Neural crest cell (in vitro differentiated cells): ENCODE data around the gene ST7. TPM values are rescaled to one million over a fixed set of nuclear protein-coding genes. Genes with fewer than 3 reads are reported as not detected.

Experiments used
- DNase-seq: peaks from one replicate; pipeline ENCODE4 v3.0.0; 2021; ENCODE audit warnings: low read depth, mixed read lengths, low spot score
- H3K27ac Mint-ChIP-seq: one replicate; pipeline ENCODE4 v1.8.0; 2021; ENCODE audit warnings: mild to moderate bottlenecking, mixed read lengths; ENCODE audit not compliant: unreplicated experiment
- H3K27me3 Mint-ChIP-seq: 2 replicates; pipeline ENCODE4 v1.8.0; 2021; ENCODE audit warnings: low read depth, mild to moderate bottlenecking, mixed read lengths
- H3K36me3 Mint-ChIP-seq: 2 replicates; pipeline ENCODE4 v1.8.0; 2021; ENCODE audit warnings: low read depth, mild to moderate bottlenecking, mixed read lengths
- H3K4me1 Mint-ChIP-seq: 2 replicates; pipeline ENCODE4 v1.8.0; 2021; ENCODE audit warnings: mixed read lengths
- H3K4me3 Mint-ChIP-seq: one replicate; pipeline ENCODE4 v1.8.0; 2021; ENCODE audit warnings: mild to moderate bottlenecking, mixed read lengths
- H3K9me3 Mint-ChIP-seq: 2 replicates; pipeline ENCODE4 v1.8.0; 2021; ENCODE audit warnings: mixed read lengths
- total RNA-seq: library from RNA; stranded (reverse); gene quantifications from 2 replicates; pipeline ENCODE4 v1.2.1, GENCODE V29; 2021
- TF ChIP-seq, protein P1 (sequence below): fragments of 200-600 bp; sonication (generic); conservative IDR thresholded peaks from 2 replicates; pipeline ENCODE4 v1.5.0; 2021; ENCODE audit warnings: antibody characterized with exemption, mild to moderate bottlenecking

The ST7 gene
- total RNA-seq, 1 donor from 2014 or later: 22.4 TPM

DNA sequence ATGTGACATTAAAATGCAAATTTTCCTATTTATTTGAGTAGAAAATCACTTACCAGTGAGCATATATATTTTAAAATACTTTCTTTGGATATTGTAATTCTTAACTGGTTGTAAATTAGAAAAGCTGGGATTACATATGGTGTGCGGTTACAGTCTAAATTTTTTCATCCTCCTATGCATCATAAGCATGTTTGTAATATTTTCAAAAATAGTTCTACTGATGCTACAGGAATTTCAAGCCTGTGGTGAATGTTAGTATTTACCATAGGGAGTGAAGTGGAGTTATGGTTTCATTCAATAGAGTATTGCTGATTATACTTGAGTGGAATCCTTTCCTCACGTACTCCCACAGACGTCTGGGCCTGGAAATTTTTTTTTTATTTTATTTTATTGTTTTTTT is 34.6 kb upstream of the ST7 start:
- Mint-ChIP-seq H3K27me3 (no peaks in the 10 kb centered on the region), H3K4me3 (no peak overlapping the region), H3K36me3 (peaks cover 23% of the 10 kb centered on the region), H3K27ac (no peak overlapping the region), H3K4me1 (no peaks in the 10 kb centered on the region), H3K9me3 (no peaks in the 10 kb centered on the region)
- no peak for DNase-seq
- TF ChIP-seq, protein P1, sequence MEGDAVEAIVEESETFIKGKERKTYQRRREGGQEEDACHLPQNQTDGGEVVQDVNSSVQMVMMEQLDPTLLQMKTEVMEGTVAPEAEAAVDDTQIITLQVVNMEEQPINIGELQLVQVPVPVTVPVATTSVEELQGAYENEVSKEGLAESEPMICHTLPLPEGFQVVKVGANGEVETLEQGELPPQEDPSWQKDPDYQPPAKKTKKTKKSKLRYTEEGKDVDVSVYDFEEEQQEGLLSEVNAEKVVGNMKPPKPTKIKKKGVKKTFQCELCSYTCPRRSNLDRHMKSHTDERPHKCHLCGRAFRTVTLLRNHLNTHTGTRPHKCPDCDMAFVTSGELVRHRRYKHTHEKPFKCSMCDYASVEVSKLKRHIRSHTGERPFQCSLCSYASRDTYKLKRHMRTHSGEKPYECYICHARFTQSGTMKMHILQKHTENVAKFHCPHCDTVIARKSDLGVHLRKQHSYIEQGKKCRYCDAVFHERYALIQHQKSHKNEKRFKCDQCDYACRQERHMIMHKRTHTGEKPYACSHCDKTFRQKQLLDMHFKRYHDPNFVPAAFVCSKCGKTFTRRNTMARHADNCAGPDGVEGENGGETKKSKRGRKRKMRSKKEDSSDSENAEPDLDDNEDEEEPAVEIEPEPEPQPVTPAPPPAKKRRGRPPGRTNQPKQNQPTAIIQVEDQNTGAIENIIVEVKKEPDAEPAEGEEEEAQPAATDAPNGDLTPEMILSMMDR: no peak

GRCh38 chr7:116920359-116920758 is 32.9 kb upstream of the ST7 start:
- TF ChIP-seq, protein P1: no peak
- H3K4me1 Mint-ChIP-seq: no peaks in the 10 kb centered on the region
- no peak overlapping the region for H3K27ac Mint-ChIP-seq
- peaks cover 23% of the 10 kb centered on the region for H3K36me3 Mint-ChIP-seq
- H3K4me3 Mint-ChIP-seq: no peak overlapping the region
- H3K9me3 Mint-ChIP-seq: no peaks in the 10 kb centered on the region
- no peaks in the 10 kb centered on the region for H3K27me3 Mint-ChIP-seq
- no peak for DNase-seq

GRCh38 chr7:116922545-116922944 is 30.8 kb upstream of the ST7 start:
- Mint-ChIP-seq H3K9me3 (no peaks in the 10 kb centered on the region), H3K4me3 (no peak overlapping the region), H3K27ac (no peak overlapping the region), H3K4me1 (no peaks in the 10 kb centered on the region), H3K27me3 (no peaks in the 10 kb centered on the region), H3K36me3 (peaks cover 18% of the 10 kb centered on the region)
- DNase-seq: no peak
- TF ChIP-seq, protein P1: no peak

DNA sequence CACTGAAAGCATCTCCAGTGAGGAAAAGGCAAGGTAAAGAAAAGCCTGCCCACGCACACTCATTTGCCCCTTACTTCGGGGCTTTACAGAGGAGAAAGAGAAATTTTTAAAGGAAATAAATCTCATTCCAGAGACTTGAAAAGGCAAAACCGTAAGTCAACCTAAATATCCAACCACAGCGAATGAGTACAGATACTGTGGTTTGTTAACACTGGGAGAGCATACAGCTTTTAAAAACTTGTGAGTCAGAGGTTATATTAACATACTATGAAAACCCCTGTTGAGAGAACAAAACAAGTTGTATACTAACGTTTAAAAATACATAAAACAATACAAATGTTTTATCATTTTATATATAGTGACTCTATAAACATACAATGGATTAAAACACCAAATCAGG is 28.6 kb upstream of the ST7 start:
- Mint-ChIP-seq H3K4me3 (no peak overlapping the region), H3K27me3 (peaks cover 3% of the 10 kb centered on the region), H3K9me3 (no peaks in the 10 kb centered on the region), H3K27ac (no peak overlapping the region), H3K36me3 (peaks cover 9% of the 10 kb centered on the region), H3K4me1 (no peaks in the 10 kb centered on the region)
- TF ChIP-seq, protein P1: no peak
- DNase-seq: no peak

GRCh38 chr7:116929021-116929420 is 24.3 kb upstream of the ST7 start:
- H3K4me3 Mint-ChIP-seq: no peak overlapping the region
- no peak for DNase-seq
- H3K4me1 Mint-ChIP-seq: peaks cover under 1% of the 10 kb centered on the region
- TF ChIP-seq, protein P1: no peak
- H3K27ac Mint-ChIP-seq: no peak overlapping the region
- H3K27me3 Mint-ChIP-seq: peaks cover 7% of the 10 kb centered on the region
- H3K9me3 Mint-ChIP-seq: no peaks in the 10 kb centered on the region
- H3K36me3 Mint-ChIP-seq: no peaks in the 10 kb centered on the region
